GM12874 (cell line): ENCODE results near the gene SNX3.

Experiments
- CTCF ChIP-seq: IDR thresholded peaks from 2 replicates; pipeline ENCODE4 v1.5.1; 2011; ENCODE audit warnings: low read depth, mild to moderate bottlenecking, control low read depth, low read length, moderate library complexity; ENCODE audit not compliant: insufficient read depth

The SNX3 gene

GRCh38 chr6:108293527-108294296 is 32.9 kb upstream of the SNX3 start:
- TF ChIP-seq CTCF, result no peak

- TF ChIP-seq CTCF, result no peak
Observed at GRCh38 chr6:108291091-108291490, 30.3 kb upstream of the SNX3 start.

DNA sequence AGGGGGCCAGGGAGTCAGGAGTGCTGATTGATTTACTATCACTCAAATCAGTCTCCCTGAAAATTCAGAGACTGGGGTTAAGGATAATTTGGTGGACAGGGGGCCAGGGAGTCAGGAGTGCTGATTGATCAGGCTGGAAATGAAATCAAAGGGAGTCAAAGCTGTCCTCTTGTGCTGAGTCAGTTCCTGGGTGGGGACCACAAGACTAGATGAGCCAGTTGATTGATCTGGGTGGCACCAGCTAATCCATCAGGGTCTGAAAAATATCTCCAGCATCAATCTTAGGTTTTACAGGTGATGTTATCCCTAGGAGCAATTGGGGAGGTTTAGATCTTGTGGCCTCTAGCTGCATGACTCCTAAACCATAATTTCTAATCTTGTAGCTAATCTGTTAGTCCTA is 27.9 kb upstream of the SNX3 start:
- TF ChIP-seq CTCF, result no peak

GRCh38 chr6:108287373-108287772 is 26.5 kb upstream of the SNX3 start:
- no peak for TF ChIP-seq CTCF

GRCh38 chr6:108286366-108286765 is 25.5 kb upstream of the SNX3 start:
- no peak for TF ChIP-seq CTCF

- TF ChIP-seq CTCF, result no peak
Observed at GRCh38 chr6:108285381-108285780, 24.5 kb upstream of the SNX3 start.

- TF ChIP-seq CTCF, result no peak
Observed at GRCh38 chr6:108277831-108278230, 17.0 kb upstream of the SNX3 start.
